Skin epidermis (tissue), 12 donors: Measurements from ENCODE around the gene MAST2.
"Not testable (repeated sequence)": the region's sequence is repeated elsewhere in the genome, so short reads cannot be mapped to it uniquely, and the experiment has no call there.

ENCODE experiments used
- H3K27ac ChIP-seq, 21 experiments: fragments of 200-600 bp; sonication (generic) in 11 of 21; one replicate each; pipeline ENCODE4 v1.5.0; 2020; ENCODE audit warnings: mild to moderate bottlenecking in 3 of 21, inconsistent platforms in 2 of 21, moderate library complexity in 2 of 21
- H3K4me3 ChIP-seq, 7 experiments: fragments of 200-600 bp; sonication (generic) in 2 of 7; one replicate each; pipeline ENCODE4 v1.5.0; 2020; ENCODE audit warnings: inconsistent platforms in 2 of 7, mild to moderate bottlenecking in 2 of 7, moderate library complexity in 1 of 7

The MAST2 gene

GRCh38 chr1:45806129-45806528 is 2.7 kb downstream of the MAST2 start:
- Histone ChIP-seq H3K4me3 (no peak overlapping the region), H3K27ac (no peak overlapping the region)

- Histone ChIP-seq H3K27ac (no peak overlapping the region), H3K4me3 (no peak overlapping the region)
These were observed 6.3 kb downstream of the MAST2 start for GRCh38 chr1:45809761-45810160.

- H3K27ac ChIP-seq, result no peak overlapping the region
- no peak overlapping the region for H3K4me3 ChIP-seq
These were observed 11.4 kb downstream of the MAST2 start for GRCh38 chr1:45814776-45815175.

DNA sequence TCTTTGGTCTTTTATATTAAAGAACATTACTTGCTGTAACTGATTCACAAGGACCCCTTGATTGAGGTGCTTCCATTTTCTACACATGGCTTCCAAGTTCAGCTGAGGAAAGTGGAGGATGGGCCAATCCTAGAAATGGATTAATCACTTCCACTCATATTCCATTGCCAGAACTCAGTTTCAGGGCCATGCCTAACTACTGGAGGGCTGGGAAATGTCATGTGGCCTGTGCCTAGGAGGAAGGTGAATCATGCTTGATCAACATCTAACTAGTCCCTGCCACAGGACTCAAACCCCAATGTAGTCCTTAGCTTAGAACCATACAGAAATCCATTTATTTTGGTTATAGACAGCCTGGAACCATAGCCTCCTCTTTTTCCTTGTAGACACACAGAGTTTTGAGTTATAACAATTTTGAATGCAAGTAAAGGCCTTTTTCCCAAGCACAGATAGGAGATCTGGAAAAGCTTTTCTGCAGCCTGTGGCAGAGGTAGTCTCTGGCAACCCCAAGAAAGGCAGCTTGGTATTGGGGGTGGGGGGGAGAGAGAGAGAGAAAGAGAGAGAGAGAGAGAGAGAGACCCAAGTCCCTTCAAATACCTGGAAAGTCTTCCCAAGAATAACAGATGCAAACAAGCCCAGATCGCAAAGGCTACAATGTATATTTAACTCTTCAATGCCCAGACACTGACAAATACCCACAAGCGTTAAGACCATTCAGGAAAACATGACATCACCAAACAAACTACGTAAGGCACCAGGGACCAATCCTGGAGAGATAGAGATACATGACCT is 12.5 kb downstream of the MAST2 start:
- Histone ChIP-seq H3K4me3 (no peak overlapping the region), H3K27ac (no peak overlapping the region)

- no peak overlapping the region for H3K4me3 ChIP-seq
- no peak overlapping the region for H3K27ac ChIP-seq
These were observed 16.8 kb downstream of the MAST2 start for GRCh38 chr1:45820173-45820572.

DNA sequence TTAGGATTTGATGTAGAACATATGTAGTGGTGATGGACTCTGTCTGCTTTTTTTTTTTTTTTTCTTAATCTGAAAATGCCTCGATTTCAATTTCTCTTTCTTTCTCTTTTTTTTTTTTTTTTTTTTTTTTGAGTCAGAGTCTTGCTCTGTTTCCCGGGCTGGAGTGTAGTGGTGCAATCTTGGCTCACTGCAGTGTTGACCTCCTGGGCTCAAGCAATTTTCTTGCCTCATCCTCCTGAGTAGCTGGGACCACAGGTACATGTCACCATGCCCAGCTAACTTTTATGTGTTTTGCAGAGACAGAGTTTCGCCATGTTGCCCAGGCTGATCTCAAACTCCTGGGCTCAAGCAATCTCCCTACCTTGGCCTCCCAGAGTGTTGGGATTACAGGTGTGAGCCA is 17.4 kb downstream of the MAST2 start:
- Histone ChIP-seq H3K27ac (no peak overlapping the region), H3K4me3 (no peak overlapping the region)

- no peak overlapping the region for H3K27ac ChIP-seq
- no peak overlapping the region for H3K4me3 ChIP-seq
These were observed 19.2 kb downstream of the MAST2 start for GRCh38 chr1:45822644-45823043.

GRCh38 chr1:45824607-45825006 is 21.2 kb downstream of the MAST2 start:
- Histone ChIP-seq H3K4me3 (no peak overlapping the region), H3K27ac (no peak overlapping the region)

DNA sequence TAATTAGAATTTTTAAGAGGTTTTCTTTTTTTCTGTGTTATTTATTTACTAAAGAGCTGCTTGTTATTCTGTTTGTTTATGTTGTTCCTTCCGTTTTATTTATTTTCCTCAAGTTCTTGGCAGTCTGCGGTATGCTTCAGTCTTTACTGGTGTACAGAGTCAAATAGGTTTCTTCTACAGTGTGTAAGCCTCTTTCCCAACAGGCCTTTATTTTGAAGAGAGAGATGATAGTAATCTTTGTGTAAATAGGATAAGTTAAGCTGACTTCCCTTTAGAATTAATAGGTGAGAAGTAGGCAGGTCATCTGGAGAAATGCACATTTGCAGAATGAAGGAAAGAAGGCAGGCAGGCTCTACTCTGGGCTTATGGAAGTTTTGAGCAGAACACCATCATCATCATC is 23.8 kb downstream of the MAST2 start:
- H3K4me3 ChIP-seq, result no peak overlapping the region
- H3K27ac ChIP-seq, result no peak overlapping the region

DNA sequence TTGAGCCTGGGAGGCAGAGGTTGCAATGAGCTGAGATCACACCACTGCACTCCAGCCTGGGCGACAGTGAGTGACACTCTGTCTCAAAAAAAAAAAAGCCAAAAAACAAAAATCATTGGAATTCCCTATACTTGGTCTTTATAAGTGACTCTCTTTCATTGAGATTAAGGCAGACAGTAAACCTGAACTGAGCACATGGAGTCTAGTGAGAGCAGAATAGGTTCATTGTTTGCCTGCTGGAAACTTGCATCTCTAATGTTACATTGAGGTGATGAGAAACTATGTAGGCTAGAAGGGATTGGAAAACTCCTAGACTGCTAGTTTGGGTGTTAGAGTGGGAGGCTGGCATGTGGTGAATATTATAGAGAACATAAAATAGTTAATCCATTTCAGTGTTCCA is 25.4 kb downstream of the MAST2 start:
- no peak overlapping the region for H3K27ac ChIP-seq

DNA sequence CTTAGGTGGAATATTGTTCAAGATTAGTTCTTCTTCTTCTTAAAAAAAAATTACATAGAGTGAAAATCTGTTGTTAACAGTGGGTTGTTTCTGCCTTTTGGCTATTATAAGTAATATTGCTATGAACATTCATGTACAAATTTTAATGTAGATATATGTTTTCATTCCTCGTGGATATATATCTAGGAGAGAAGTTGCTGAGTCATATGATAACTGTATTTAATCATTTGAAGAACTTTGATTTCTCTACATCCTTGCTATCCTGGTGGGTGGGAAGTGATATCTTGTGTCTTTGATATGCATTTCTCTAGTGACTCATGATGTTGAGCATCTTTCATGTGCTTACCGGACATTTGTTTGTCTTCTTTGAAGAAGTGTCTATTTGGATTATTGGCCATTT is 29.9 kb downstream of the MAST2 start:
- H3K27ac ChIP-seq, result no peak overlapping the region
- H3K4me3 ChIP-seq, result no peak overlapping the region

More for the DNA sequence above, 25.4 kb downstream of the MAST2 start:
- no peak overlapping the region for H3K4me3 ChIP-seq

GRCh38 chr1:45834689-45835088 is 31.3 kb downstream of the MAST2 start:
- Histone ChIP-seq H3K27ac (no peak overlapping the region), H3K4me3 (no peak overlapping the region)

GRCh38 chr1:45836451-45836850 is 33.0 kb downstream of the MAST2 start:
- Histone ChIP-seq H3K27ac (no peak overlapping the region), H3K4me3 (no peak overlapping the region)

- not testable (repeated sequence) for H3K4me3 ChIP-seq, H3K27ac ChIP-seq
These were observed 33.4 kb downstream of the MAST2 start for GRCh38 chr1:45836861-45837260.

- not testable (repeated sequence) for H3K27ac ChIP-seq, H3K4me3 ChIP-seq
These were observed 34.9 kb downstream of the MAST2 start for GRCh38 chr1:45838322-45838721.

DNA sequence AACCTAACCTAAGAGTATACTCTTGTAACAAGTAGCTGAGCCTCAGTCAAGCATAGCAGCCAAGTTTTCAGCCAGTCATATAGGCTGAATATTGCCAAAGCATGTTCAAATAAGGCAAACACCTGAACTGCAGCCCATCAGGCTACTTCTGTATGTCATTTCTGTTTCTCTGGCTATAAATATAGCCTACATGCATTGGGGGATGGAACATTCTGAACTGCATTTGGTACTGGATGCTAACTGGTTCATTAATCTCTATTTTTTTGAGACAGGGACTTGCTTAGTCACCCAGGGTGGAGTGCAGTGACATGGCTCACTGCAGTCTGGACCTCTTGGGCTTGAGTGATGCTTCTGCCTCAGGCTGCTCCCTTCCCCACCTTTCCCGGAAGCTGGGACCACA is 37.3 kb downstream of the MAST2 start:
- Histone ChIP-seq H3K27ac (no peak overlapping the region), H3K4me3 (no peak overlapping the region)

DNA sequence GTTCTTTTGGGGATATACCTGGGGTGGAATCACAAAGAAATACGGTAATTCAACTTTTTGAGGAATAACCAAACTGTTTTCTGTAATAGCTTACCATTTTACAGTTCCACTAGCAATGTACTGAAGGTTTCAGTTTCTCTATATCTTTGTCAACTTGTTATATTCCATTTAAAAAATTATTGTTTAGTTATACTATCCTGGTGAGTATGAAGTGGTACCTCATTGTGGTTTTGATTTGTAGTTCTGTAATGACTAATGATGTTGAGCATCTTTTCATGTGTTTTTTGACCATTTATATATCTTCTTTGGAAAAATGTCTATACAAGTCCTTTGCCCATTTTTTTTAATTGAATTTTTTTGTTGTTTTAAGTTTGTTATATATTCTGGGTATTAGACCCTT is 39.4 kb downstream of the MAST2 start:
- H3K27ac ChIP-seq, result no peak overlapping the region

DNA sequence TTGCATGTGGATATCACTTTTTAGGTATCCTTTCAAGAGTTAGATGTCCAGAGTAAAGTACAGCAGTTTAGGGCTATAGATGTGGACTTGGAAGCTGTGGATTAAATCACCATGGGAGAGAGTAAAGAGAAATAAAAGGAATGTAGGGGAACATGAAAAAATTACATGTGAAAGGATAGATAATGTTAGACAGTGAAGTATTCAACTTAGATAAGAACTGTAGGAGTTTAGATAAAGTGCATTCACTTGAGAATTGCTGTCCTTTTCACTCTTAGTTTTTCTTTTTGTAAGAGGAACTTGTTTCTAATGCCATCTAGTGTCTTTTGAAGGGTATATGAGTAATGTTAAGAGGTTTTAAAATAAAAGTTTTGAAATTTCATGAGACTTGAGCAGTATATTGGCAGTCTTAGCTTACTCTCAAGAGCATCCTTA is 40.1 kb downstream of the MAST2 start:
- H3K27ac ChIP-seq, result no peak overlapping the region
- no peak overlapping the region for H3K4me3 ChIP-seq

More for the DNA sequence above, 39.4 kb downstream of the MAST2 start:
- H3K4me3 ChIP-seq, result no peak overlapping the region

DNA sequence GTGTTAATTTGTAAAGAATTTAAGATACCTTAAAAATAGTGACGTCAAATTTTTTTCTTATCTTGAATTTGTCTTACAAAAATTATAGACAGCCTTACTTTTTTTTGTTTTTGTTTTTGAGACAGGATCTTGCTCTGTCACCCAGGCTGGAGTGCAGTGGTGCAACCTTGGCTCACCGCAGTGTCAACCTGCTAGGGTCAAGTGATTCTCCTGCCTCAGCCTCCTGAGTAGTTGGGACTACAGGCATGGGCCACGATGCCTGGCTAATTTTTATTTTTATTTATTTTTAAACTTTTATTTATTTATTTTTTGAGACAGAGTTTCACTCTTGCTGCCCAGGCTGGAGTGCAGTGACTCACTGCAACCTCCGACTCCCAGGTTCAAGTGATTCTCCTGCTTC is 40.6 kb downstream of the MAST2 start:
- H3K27ac ChIP-seq, H3K4me3 ChIP-seq: not testable (repeated sequence)

DNA sequence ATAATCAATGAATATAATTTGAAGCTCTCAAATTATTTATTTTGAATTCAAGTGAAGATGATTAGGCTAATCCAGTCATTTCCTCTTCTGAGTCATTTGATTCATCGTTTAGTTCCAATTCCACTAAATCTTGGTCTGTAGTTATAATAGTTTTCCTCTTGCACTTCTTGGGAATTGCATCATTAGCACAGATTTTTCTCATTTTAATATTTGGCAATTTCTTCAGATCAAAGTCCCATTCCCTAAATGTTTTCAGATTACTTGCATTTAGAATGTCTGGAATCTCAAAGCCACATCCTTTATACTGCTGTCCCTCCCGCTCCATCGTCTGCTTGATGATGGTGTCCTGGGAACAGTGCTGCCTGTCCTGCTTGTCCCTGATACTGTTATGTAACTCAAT is 43.5 kb downstream of the MAST2 start:
- H3K4me3 ChIP-seq, result no peak overlapping the region
- peak overlapping the region in 2 of 21 experiments; percentile 55 to 63 for H3K27ac ChIP-seq

DNA sequence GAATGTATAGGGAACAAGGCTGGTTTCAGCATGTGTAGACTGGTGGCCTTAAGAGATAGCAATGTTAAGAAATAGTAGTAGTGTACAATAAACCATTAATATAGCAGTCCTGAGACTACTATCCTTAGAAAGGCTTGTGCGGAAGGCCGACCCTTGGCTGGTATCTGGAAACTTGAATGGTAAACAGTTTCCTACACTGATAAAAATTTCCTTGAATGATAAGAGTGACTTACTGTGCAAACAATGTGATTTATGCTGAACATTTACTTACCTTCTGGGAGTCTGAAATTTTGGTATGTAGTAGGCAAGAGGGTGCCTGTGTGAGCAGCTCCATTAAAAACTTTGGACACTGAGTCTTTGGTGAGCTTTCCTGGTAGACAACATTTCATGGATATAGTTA is 44.7 kb downstream of the MAST2 start:
- Histone ChIP-seq H3K4me3 (no peak overlapping the region), H3K27ac (no peak overlapping the region)

- Histone ChIP-seq H3K4me3 (no peak overlapping the region), H3K27ac (no peak overlapping the region)
These were observed 45.3 kb downstream of the MAST2 start for GRCh38 chr1:45848714-45849113.
